Gastrocnemius medialis (tissue), 4 donors: Measurements from ENCODE around the gene AKTIP.

Experiments used
- POLR2A ChIP-seq, 2 donors: fragments of 450-650 bp; IDR thresholded peaks; one replicate each; pipeline ENCODE4 v1.6.1; 2017; ENCODE audit warnings: antibody characterized with exemption in 2 of 2, mild to moderate bottlenecking in 2 of 2, moderate library complexity in 2 of 2
- TF ChIP-seq, protein P1 (sequence below), 5 experiments: fragments of 450-650 bp in 3 of 5; fragments of 200-600 bp in 2 of 5; sonication (generic) in 2 of 5; IDR thresholded peaks in 4 of 5; conservative IDR thresholded peaks in 1 of 5; 1 replicate in 4 of 5; 2 replicates in 1 of 5; pipeline ENCODE4 v1.5.1; 2016 to 2019; ENCODE audit warnings: antibody characterized with exemption in 5 of 5, mild to moderate bottlenecking in 3 of 5, moderate library complexity in 3 of 5

DNA sequence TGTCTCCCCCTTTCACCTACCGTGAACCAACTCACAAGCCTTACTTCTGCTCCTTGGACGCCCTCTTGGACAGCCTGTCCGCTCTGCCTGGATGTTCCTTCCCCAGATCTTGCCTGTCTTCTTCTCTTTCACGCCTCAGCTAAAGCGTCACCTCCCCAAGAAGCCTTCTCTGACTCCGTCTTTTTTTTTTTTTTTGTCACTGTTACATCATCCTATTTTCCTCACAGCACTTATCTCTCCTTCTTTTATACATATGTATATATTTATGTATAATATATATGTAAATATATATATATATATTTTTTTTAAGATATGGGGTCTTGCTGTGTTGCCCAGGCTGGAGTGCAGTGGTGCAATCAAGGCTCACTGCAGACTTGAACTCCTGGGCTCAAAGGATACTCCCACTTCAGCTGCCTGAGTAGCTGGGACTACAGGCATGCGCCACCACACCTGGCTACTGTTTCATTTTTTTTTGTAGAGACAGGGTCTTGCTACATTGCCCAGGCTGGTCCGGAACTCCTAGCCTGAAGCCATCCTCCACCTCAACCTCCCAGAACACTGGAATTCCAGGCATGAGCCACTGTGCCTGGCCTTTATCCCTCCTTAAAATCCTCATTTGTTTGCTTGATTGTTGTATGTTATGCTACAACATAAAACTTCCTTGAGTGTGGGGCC, 16.5 kb upstream of the AKTIP start:
- TF ChIP-seq, protein P1, sequence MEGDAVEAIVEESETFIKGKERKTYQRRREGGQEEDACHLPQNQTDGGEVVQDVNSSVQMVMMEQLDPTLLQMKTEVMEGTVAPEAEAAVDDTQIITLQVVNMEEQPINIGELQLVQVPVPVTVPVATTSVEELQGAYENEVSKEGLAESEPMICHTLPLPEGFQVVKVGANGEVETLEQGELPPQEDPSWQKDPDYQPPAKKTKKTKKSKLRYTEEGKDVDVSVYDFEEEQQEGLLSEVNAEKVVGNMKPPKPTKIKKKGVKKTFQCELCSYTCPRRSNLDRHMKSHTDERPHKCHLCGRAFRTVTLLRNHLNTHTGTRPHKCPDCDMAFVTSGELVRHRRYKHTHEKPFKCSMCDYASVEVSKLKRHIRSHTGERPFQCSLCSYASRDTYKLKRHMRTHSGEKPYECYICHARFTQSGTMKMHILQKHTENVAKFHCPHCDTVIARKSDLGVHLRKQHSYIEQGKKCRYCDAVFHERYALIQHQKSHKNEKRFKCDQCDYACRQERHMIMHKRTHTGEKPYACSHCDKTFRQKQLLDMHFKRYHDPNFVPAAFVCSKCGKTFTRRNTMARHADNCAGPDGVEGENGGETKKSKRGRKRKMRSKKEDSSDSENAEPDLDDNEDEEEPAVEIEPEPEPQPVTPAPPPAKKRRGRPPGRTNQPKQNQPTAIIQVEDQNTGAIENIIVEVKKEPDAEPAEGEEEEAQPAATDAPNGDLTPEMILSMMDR (IDR thresholded peaks at IDR 0.05 in 4 of 5, conservative IDR thresholded peaks at IDR 0.05 in 1 of 5) = no peak
- no peak for TF ChIP-seq POLR2A (IDR thresholded peaks at IDR 0.05)
